ENCODE measurements around the gene MLXIP.

The MLXIP gene

GRCh38 chr12:122133192-122133950 is 54.8 kb downstream of the MLXIP start:
- no peaks in the 10 kb centered on the region for H3K27me3 ChIP-seq (ENCODE audit: insufficient read depth, low read depth, severe bottlenecking)
- H3K9me3 ChIP-seq (ENCODE audit: severe bottlenecking): no peaks in the 10 kb centered on the region
- H3K36me3 ChIP-seq: no peaks in the 10 kb centered on the region
- no peak overlapping the region for H3K27ac ChIP-seq
- no peak for TF ChIP-seq CTCF (IDR thresholded peaks at IDR 0.05; ENCODE audit: low read depth, low read length)
- no peak for DNase-seq
- no peak overlapping the region for H3K4me3 ChIP-seq (ENCODE audit: low read depth, low read length)

- no peaks in the 10 kb centered on the region for H3K36me3 ChIP-seq
- H3K4me3 ChIP-seq (ENCODE audit: low read depth, low read length): no peak overlapping the region
Measured at GRCh38 chr12:122135437-122136031, 57.0 kb downstream of the MLXIP start.

GRCh38 chr12:122137229-122137628 is 58.7 kb downstream of the MLXIP start:
- Histone ChIP-seq H3K4me3 (ENCODE audit: low read depth, low read length) (no peak overlapping the region), H3K27me3 (ENCODE audit: insufficient read depth, low read depth, severe bottlenecking) (no peaks in the 10 kb centered on the region), H3K27ac (no peak overlapping the region), H3K9me3 (ENCODE audit: severe bottlenecking) (peaks cover under 1% of the 10 kb centered on the region), H3K36me3 (peaks cover 5% of the 10 kb centered on the region; the same call in 1 of the 2 replicates)
- DNase-seq: peak; percentile 51
- TF ChIP-seq CTCF (IDR thresholded peaks at IDR 0.05; ENCODE audit: low read depth, low read length): peak; percentile 73

More at GRCh38 chr12:122135437-122136031, 57.0 kb downstream of the MLXIP start:
- no peaks in the 10 kb centered on the region for H3K27me3 ChIP-seq (ENCODE audit: insufficient read depth, low read depth, severe bottlenecking)
- no peak overlapping the region for H3K27ac ChIP-seq
- no peak for DNase-seq
- no peak for TF ChIP-seq CTCF (IDR thresholded peaks at IDR 0.05; ENCODE audit: low read depth, low read length)
- H3K9me3 ChIP-seq (ENCODE audit: severe bottlenecking): no peaks in the 10 kb centered on the region

- peaks cover 5% of the 10 kb centered on the region for H3K9me3 ChIP-seq (ENCODE audit: severe bottlenecking)
- DNase-seq: peak; percentile 55
- no peak overlapping the region for H3K27ac ChIP-seq
- no peaks in the 10 kb centered on the region for H3K27me3 ChIP-seq (ENCODE audit: insufficient read depth, low read depth, severe bottlenecking)
- H3K36me3 ChIP-seq: peaks cover 8% of the 10 kb centered on the region; the same call in 1 of the 2 replicates
- H3K4me3 ChIP-seq (ENCODE audit: low read depth, low read length): no peak overlapping the region
- no peak for TF ChIP-seq CTCF (IDR thresholded peaks at IDR 0.05; ENCODE audit: low read depth, low read length)
Measured at GRCh38 chr12:122137681-122138080, 59.1 kb downstream of the MLXIP start.

- H3K4me3 ChIP-seq (ENCODE audit: low read depth, low read length): no peak overlapping the region
- no peak for TF ChIP-seq CTCF (IDR thresholded peaks at IDR 0.05; ENCODE audit: low read depth, low read length)
- H3K27me3 ChIP-seq (ENCODE audit: insufficient read depth, low read depth, severe bottlenecking): no peaks in the 10 kb centered on the region
- H3K9me3 ChIP-seq (ENCODE audit: severe bottlenecking): peaks cover 9% of the 10 kb centered on the region
- H3K27ac ChIP-seq: no peak overlapping the region
- peaks cover 8% of the 10 kb centered on the region; the same call in 1 of the 2 replicates for H3K36me3 ChIP-seq
- no peak for DNase-seq
Measured at GRCh38 chr12:122138181-122138580, 59.6 kb downstream of the MLXIP start.
